Measurements from ENCODE around the gene VPS13D.

GRCh38 chr1:12469493-12469892 lies 239.7 kb downstream of the VPS13D start:
- TF ChIP-seq POLR2A (IDR thresholded peaks at IDR 0.05; ENCODE audit: low read depth, low read length) (no peak), EZH2 (IDR thresholded peaks at IDR 0.05; ENCODE audit: borderline replicate concordance, low read depth, low read length, severe bottlenecking) (no peak), CTCF (IDR thresholded peaks at IDR 0.05; ENCODE audit: extremely low read depth in 1 of 2, insufficient read depth in 1 of 2, low read depth in 1 of 2, low read length in 2 of 2) (no peak), POLR2AphosphoS5 (IDR thresholded peaks at IDR 0.05; ENCODE audit: insufficient read depth, low read depth, low read length) (no peak), GATA2 (IDR thresholded peaks at IDR 0.05; ENCODE audit: insufficient read depth, insufficient read length, low read depth, low read length) (no peak), JUN (IDR thresholded peaks at IDR 0.05; ENCODE audit: borderline replicate concordance, insufficient read depth, insufficient read length, low read depth) (no peak), MYC (IDR thresholded peaks at IDR 0.05; ENCODE audit: low read depth, low read length) (no peak), MAX (IDR thresholded peaks at IDR 0.05; ENCODE audit: insufficient read depth, insufficient read length) (no peak), FOS (IDR thresholded peaks at IDR 0.05; ENCODE audit: borderline replicate concordance, insufficient read depth, low read length) (no peak)

All from endothelial cell of umbilical vein (primary cell).